ENCODE results near the gene COL5A1.

COL5A1 gene

DNA sequence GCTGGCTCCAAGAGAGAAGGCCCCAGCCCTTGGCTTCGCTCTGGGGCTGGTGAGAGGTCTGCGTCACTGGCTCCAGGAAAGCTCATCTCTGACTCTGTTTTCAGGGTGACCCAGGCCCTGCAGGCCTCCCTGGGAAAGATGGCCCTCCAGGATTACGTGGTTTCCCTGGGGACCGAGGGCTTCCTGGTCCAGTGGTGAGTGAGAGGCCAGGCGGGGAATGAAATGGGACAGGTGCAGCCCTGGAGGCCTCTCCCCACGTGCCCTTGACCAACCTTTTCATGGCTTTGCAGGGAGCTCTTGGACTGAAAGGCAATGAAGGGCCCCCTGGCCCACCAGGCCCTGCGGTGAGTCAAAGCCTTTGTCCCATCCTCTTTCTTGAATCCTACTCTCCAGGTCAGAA lies 163.3 kb downstream of the COL5A1 start:
- no peak for DNase-seq (ENCODE audit: insufficient read length, low spot score)
- no peak for FAIRE-seq

DNA sequence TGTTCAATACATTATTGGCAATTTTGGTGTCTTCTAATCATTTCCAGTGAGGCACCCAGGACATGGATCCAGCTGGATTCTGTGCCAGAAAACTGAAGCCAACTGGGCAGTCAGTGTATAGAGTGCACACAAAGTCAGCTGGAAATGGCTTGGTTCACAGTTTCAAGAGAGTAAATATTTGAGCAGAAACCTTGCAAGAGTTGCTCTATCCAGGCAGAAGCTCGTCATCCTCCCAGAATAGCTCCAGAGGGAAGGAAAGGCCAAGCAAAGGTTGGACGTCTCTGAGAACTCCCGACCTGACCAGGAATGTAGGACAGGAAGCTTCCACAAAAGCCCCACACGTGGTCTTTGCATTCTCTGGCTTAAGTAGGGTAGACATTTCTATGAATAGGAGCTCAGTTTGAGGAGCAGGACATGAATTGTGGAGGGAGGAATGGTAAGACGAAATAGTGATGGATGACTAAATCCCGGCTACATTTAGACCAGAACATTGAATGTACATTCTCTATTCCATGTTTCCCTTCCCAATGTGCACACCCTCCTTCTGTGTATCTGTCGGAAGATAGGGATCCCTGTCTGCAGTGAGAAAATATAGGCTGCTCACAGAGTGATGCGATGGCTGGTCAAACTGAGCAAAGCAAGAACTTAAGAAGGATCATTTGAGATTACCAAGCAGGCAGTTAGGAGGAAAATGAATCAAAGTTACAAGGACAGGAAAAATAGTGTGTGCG lies 166.3 kb downstream of the COL5A1 start:
- FAIRE-seq (no peak), DNase-seq (ENCODE audit: insufficient read length, low spot score) (no peak)

DNA sequence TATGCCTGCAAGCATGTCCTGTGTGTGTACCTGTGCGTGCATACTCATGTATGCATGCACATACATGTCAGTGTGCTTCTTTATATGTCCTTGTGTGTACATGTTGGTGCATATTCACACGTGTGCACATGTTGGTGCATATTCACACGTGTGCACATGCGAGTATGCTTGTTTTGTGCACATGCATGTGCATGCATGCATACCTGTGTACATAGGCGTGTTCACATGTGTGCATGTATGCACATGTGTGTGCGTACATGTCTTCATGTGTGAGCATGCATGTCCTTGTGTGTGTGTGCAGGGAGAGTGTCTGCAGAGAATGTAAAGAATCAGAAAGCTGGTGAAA lies 166.8 kb downstream of the COL5A1 start:
- DNase-seq (ENCODE audit: insufficient read length, low spot score) (no peak), FAIRE-seq (no peak)

DNA sequence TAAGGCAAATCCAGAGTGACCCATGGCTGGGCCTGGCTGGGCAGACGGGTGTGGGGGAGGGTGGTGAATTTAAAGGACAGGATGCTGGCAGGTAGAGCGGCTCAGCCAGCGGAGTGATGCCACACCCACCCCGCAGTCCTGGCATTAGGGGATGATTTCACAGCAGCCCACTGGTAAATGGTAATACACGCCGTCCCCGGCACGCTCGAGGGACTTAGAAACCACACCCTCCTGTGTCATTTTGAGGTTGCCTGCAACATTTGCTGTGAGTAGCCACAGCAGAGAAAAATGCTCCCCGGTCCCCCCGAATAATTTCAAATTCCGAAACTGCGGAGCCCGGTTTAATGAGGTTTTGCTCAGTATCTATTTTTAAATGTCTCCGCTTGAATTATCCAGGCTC lies 167.7 kb downstream of the COL5A1 start:
- no peak for FAIRE-seq
- no peak for DNase-seq (ENCODE audit: insufficient read length, low spot score)

DNA sequence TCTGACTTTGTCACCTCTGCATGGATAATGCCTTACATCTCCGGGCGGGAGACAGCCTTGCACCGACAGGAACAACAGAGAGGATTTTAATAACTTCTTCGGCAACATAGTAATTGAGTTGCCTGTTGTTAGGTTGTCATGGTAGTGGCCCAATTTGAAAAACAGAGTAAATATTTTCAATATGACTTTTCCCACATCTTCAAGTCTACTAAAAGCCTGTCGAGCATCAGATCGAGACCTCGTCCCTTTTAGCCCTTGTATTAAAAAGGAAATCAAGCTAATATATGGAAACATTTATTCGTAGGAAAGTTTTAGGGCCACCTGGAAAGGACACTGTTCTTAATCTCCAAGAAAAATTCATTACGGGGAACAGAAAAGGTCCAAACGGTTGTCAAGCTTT lies 168.2 kb downstream of the COL5A1 start:
- DNase-seq (ENCODE audit: insufficient read length, low spot score) (no peak), FAIRE-seq (no peak)

DNA sequence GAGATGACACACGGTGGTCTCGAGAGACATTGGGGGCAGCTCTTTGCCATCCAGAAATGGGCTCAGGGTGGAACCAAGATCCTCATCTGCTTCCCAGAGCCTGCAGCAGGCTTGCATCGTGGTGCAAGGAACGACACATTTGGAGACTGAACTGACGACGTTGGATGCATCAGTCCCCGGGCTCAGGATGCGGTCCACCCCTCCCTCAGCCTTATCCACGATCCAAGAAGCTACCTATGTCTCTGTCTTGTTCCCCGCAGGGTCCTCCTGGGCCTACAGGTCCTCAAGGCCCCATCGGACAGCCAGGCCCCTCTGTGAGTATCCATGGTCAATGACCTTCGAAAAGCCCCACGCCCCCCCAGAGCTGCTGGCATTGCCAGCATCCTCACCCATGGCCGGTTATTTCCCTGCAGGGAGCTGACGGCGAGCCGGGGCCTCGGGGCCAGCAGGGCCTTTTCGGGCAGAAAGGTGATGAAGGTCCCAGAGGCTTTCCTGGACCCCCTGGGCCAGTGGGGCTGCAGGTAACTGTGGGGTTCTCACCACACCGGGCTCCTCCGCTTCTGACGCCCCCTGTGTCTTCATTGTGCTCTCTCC lies 169.6 kb downstream of the COL5A1 start:
- no peak for DNase-seq (ENCODE audit: insufficient read length, low spot score)

DNA sequence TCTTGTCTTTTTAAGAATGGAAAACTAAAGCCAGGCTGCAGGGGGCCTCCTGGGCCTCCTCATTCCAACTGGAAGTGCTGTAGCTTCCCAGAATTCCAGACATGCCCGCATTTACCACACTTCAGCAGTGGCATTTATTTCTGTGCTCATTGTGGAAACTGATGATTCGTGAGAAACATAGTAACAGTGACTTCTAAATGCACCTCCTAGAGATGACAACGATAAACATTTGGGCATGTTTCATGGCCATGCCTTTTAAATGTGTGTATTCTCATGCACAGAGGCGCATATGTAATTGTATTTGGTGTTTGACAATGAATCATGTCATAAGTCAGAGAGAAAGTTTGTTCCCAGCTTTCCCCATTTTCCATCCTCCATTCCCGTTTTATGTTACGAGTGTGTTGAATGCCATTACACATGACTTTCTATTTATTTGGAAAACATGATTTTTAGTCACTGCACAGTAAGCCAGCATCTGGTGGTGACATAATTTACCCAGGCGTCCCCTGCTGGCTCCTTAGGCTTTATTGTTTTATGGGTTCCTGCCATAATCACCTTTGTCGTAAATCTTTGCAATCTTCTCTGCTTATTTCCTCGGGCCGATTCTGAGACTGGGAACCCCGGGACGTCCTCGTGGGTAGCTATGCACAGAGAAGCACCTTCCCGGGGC lies 170.2 kb downstream of the COL5A1 start:
- DNase-seq (ENCODE audit: insufficient read length, low spot score) (no peak), FAIRE-seq (no peak)

More for the DNA sequence above, 169.6 kb downstream of the COL5A1 start:
- FAIRE-seq = no peak

DNA sequence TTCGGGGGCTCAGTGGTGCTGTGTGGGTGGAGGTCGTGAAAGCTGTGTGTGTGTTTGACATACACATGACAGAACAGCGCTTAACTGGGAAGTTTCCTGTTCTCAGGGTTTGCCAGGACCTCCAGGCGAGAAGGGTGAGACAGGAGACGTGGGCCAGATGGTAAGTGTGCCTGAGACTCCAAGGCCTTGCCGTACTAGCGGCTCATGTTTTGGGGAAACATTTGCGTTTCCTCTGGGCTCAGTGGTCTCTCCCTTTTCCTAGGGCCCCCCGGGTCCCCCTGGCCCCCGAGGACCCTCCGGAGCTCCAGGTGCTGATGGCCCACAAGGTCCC lies 170.7 kb downstream of the COL5A1 start:
- DNase-seq (ENCODE audit: insufficient read length, low spot score) (no peak), FAIRE-seq (no peak)

DNA sequence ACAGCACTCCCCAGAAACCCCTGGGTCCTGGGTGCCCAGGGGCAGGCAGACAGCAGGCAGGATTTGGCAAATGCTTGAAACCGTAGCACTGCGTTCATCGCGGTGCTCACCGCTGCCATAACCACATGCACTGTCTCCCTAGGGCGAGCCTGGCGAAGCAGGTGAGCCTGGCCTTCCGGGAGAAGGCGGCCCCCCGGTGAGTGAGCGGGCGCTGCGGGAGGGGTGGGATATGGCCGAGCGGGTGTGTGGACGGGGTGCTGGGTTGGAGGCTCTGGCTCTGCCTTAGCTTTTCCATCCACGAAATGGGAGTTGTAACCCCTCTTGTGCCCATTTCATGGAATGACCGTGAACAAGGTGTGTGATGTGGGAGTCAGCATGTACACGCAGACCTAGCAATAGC lies 172.2 kb downstream of the COL5A1 start:
- FAIRE-seq = no peak
- no peak for DNase-seq (ENCODE audit: insufficient read length, low spot score)

DNA sequence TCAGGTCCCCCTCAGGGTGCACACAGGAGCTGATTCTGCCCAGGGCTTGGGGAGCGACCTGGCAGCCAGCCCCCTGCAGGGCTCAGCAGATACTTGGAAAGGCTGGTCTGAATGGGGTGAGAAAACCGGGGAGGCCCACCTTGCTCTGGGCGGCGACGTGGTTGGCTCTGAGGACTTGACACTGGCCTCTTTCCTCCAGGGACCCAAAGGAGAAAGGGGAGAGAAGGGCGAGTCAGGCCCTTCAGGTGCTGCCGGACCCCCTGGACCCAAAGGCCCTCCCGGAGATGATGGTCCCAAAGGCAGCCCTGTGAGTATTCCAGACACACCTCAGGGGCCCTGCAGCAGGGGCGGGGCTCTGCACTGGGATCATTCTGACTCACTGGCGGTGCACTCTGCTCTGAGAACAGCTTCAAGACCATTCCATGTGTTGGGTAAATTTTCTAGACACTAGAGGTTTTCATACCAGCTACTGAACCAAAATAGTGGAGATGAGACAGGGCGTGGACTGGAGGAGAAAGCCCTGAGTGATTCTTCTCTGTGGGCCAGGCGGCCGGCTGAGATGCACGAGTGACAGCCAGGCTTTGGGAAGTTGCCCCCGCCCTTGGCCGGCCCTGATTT lies 173.1 kb downstream of the COL5A1 start:
- DNase-seq (ENCODE audit: insufficient read length, low spot score) = no peak
- no peak for FAIRE-seq

DNA sequence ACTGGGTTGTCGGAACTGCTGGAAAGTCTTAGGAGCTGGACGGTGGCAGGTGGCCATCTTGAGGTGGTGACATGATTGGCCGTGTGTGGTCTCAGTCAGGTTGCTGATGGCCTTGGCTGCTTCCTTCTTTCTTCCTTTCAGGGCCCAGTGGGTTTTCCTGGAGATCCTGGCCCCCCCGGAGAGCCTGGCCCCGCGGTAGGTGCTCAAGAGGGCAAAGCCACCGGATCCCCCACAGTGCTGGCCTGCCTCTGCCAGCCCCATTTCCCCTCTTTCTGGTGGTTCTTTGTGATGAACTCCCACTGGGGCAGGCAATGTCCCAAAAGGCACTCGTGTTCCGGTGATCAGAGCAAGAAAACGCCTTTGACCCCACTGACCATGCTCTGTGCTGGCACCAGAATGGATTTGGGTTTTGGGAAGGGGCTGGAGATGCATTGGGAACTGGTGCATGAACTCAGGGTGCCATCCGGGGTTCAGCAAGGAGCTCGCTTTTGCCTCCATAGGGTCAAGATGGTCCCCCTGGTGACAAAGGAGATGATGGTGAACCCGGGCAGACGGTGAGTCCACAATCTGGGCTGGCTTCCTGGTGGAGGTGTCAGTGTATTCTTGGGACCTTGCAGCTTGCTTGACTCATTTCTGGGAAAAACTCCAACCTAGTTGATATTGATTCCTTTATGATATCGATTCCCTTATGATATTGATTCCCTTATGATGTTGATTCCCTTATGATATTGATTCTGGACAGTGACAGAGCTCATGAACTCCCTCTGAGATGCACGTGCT lies 174.0 kb downstream of the COL5A1 start:
- FAIRE-seq (no peak), DNase-seq (ENCODE audit: insufficient read length, low spot score) (no peak)

DNA sequence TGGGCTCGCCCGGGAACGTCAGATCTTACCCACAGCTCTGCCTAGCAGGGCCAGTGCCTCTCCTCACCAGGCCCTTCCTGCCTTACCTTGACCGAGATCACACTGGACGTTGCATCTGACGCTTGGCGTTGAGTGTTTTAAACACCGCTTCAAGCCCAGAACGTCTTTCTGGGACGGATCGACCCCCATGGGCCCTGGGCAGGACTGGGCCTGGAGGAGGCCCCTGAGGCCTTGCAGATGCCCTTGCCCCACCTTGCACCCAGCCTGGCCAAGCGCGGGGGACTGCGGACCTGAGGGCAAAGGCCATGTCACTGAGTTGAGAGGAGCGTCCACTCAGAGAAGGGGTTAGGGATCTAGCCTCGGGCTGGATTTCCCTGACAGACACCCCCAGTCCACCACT lies 174.7 kb downstream of the COL5A1 start:
- FAIRE-seq (no peak), DNase-seq (ENCODE audit: insufficient read length, low spot score) (no peak)

DNA sequence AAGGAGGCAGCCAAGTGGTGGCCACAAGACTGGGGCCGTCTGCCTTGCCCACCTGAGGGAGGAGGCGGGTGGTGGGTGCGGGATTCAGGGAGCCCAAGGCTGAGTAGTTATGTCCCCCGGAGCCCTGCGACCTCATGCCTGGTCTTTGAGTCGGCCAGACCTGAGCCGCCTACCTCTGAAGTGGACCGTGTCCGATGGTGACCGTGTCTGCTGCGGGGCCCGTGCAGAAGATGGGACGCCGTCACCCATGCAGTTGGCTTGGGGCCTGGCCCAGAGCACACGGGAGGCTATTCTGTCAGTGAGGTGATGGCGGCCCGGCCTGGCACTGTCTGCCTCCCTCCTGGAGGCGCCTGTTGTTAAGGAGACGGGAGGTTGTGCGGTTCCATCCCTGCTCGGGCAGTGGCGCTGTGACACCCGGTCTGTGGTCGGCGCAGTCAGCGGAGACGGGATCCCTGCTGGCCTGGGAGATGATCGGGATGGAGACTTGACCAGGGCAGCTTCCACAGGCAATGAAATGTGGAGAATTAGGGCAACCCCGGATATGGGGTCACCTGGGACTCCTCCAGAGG lies 176.5 kb downstream of the COL5A1 start:
- FAIRE-seq = no peak
- DNase-seq (ENCODE audit: insufficient read length, low spot score) = no peak

DNA sequence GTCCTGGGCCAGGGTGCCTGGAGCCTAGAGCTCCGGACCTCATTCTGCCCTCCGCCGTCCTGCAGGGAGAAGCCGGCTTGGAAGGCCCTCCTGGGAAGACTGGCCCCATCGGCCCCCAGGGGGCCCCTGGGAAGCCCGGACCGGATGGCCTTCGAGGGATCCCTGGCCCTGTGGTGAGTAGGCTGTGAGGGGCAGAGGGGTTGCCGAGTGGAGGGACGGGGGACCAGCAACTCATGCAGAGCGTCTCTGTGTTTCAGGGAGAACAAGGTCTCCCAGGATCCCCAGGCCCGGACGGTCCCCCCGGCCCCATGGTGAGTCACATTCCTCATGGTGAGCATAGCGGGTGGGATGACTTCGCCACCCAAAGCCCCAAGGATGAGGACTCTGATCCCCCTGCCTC lies 177.0 kb downstream of the COL5A1 start:
- DNase-seq (ENCODE audit: insufficient read length, low spot score) = no peak
- FAIRE-seq = no peak

DNA sequence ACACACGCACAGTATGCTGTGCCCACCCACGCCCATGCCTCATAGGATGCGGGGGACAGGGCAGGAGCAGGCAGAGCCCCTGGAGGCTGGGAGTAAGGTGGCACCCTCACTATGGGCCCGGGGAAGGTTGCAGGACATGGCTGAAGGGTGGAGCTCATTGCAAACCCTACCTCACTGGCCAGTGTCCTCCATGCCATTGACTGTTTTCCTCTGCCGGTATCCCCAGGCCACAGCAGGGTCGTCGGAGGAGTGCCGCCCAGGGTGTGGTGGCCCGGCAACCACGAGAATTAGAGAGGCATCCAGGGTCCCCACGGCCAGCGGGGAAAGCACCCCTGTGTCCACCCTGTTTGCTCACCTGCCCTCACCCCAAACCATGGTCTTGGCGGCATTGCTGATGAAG lies 179.3 kb downstream of the COL5A1 start:
- DNase-seq (ENCODE audit: insufficient read length, low spot score) (no peak), FAIRE-seq (no peak)

DNA sequence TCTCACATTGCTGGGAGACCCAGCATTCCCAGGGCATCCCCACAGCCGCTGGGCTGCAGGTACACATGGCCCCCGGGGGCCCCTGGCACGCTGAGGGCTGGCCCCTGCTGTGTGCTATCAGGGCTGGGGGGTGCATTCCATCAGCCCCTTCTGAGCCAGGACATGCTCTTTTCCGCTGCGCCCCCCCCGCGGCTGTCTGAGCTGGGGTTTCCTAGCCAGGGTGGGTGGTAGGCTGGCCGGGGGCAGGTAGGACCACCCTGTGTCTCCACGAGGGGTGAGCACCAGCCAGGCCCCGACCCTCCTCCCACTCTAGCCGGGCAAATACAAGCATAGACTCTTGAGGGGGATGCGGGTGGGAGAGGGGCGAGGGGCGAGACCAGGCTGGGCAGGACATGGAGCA lies 180.9 kb downstream of the COL5A1 start:
- FAIRE-seq (no peak), DNase-seq (ENCODE audit: insufficient read length, low spot score) (no peak)

DNA sequence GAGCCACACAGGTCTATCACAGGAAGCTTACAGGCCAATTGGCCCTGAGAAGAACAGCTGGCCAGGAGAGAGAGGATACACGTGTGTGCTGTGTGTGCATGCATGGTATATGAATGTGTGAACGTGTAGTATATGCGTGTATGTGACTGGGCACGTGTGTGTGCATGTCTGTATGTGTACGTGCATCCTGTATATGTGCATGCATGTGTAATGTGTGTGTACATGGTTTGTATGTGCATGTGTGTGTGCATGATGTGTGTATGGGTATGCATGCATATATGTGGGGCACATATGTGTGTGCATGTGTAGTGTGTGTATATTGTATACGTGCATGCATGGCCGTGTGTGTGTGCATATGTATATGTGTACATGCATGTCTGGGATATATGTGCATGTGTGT lies 182.0 kb downstream of the COL5A1 start:
- DNase-seq (ENCODE audit: insufficient read length, low spot score) (no peak), FAIRE-seq (no peak)

DNA sequence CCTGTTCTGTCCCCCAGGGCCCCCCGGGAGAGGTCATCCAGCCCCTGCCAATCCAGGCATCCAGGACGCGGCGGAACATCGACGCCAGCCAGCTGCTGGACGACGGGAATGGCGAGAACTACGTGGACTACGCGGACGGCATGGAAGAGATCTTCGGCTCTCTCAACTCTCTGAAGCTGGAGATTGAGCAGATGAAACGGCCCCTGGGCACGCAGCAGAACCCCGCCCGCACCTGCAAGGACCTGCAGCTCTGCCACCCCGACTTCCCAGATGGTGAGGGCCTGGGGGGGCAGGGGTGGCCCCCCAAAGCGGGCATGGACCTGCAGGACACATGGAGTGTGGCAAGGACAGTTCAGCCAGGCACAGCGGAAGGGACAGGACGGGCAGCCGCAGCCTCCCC lies 183.0 kb downstream of the COL5A1 start:
- DNase-seq (ENCODE audit: insufficient read length, low spot score) = no peak
- FAIRE-seq = no peak

DNA sequence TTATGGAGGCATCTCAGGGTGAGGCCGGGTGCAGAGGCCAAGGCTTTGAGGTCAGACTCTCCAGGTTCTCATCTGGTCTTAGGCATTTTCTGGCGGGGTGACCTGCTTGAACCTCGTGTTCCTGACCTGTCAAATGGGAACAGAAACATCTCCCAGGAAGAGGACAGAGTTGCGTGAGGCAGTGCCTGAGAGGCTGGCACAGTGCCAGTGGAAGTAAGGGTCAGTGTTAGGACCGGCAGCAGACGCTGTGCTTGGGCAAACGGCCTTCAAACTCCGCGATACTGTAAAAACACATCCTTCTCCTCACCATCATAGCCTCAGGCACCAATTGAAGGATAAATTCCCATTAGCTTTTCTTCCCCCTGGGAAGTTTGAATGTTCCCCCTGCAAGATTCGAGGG lies 183.4 kb downstream of the COL5A1 start:
- FAIRE-seq (no peak), DNase-seq (ENCODE audit: insufficient read length, low spot score) (no peak)

DNA sequence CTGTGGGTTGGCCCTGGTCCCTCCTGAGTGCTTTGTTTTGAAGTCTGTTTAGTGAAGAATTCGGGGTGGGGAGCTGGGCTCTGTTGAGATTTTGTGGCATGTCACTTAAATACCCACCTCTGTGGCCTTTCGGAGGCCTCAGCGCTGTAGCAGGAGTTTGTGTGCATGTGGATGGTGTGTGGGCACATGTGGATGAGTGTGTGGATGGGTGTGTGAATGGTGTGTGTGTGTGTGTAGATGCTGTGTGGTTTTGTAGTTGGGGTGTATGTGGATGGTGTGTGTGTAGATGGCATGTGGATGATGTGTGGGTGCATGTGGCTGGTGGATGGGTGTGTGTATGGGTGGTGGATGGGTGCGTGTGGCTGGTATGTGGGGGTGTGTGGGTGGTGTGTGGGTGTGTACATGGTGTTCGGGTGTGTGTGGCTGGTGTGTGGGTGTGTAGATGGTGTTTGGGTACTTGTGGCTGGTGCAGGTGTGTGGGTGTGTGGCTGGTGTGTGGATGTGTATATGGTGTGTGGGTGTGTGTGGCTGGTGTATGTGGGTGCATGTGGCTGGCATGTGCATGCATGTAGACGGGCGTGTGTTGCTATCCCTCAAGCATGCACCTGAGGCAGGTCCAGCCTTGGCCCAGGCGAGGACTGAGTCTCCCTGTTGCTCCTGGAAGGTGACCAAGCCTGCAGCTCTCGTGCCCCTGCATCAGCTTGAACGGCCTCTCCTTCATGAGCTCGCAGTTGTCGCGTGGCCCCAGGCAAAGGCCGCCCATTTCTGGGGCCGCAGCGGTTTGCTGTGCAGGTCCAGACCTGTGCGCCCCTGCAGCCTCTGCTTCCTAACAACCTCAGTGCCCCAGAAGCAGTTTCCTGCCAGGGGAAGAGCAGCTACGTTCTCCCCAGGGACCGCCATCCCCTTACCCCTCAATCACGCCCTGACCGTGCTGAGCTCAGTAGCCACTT lies 185.0 kb downstream of the COL5A1 start:
- DNase-seq (ENCODE audit: insufficient read length, low spot score) = no peak
- no peak for FAIRE-seq

Measured in GM19239 (cell line).